Ovary (tissue), 3 donors: Measurements from ENCODE around the gene SBNO2.

Experiments used
- EP300 ChIP-seq: sonication (generic); formaldehyde crosslinking; IDR thresholded peaks from one replicate; pipeline ENCODE4 v1.6.1; 2017; ENCODE audit warnings: antibody characterized with exemption
- POLR2A ChIP-seq: fragments of 450-650 bp; IDR thresholded peaks from one replicate; pipeline ENCODE4 v1.6.1; 2017; ENCODE audit warnings: antibody characterized with exemption, mild to moderate bottlenecking, moderate library complexity
- TF ChIP-seq, protein P1 (sequence below), 3 donors: fragments of 450-650 bp in 2 of 3; fragments of 200-600 bp in 1 of 3; IDR thresholded peaks; one replicate each; pipeline versions ENCODE4 v1.5.1 to v1.8.0; 2016 to 2022; ENCODE audit warnings: antibody characterized with exemption in 3 of 3, mild to moderate bottlenecking in 1 of 3
- donor health status: DM: no; HTN: no; CAD: no.

DNA sequence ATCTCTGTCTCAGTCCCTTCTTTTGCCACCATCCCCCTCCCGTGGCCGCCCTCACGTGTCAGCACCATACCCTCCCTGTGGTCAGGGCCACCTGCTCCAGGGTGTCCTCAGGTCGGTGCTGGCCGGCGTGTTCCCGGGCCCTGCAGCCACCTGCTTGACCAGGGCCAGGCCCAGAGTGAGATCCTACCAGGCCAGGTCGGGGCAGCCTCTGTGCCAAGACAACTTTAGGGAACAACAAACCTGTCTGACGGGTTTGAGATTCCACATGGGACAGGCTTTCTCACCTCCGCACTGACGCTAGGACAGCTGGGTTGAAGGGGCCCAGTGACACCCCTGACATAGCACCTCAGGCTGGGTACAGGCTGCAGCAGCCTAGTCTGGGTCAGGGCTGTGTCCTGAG, 7.5 kb upstream of the SBNO2 start:
- TF ChIP-seq, protein P1, sequence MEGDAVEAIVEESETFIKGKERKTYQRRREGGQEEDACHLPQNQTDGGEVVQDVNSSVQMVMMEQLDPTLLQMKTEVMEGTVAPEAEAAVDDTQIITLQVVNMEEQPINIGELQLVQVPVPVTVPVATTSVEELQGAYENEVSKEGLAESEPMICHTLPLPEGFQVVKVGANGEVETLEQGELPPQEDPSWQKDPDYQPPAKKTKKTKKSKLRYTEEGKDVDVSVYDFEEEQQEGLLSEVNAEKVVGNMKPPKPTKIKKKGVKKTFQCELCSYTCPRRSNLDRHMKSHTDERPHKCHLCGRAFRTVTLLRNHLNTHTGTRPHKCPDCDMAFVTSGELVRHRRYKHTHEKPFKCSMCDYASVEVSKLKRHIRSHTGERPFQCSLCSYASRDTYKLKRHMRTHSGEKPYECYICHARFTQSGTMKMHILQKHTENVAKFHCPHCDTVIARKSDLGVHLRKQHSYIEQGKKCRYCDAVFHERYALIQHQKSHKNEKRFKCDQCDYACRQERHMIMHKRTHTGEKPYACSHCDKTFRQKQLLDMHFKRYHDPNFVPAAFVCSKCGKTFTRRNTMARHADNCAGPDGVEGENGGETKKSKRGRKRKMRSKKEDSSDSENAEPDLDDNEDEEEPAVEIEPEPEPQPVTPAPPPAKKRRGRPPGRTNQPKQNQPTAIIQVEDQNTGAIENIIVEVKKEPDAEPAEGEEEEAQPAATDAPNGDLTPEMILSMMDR (IDR thresholded peaks at IDR 0.05) = no peak
- TF ChIP-seq POLR2A = no peak
- no peak for TF ChIP-seq EP300
